ENCODE results near the gene ABLIM2. TPM values are rescaled to one million over a fixed set of nuclear protein-coding genes. Genes with fewer than 3 reads are reported as not detected.
A peak's percentile ranks its signal among the peaks of the same experiment; 100 is the strongest.

The ABLIM2 gene
- total RNA-seq, 1 donor from 2014 or later: 5.2 TPM

- no peak overlapping the region for H3K4me3 ChIP-seq
- H3K27ac ChIP-seq: no peak overlapping the region
- intact Hi-C loops (cut with DNase I): no loop called here
- ATAC-seq (no peak), DNase-seq (no peak)
- H3K4me1 ChIP-seq: no peaks in the 10 kb centered on the region
- no peaks in the 10 kb centered on the region for H3K9me3 ChIP-seq
- H3K36me3 ChIP-seq: no peaks in the 10 kb centered on the region
- H3K27me3 ChIP-seq (ENCODE audit: low read depth): no peaks in the 10 kb centered on the region
- no peak for TF ChIP-seq CTCF (IDR thresholded peaks at IDR 0.05)
Measured at GRCh38 chr4:8005033-8005808, 153.4 kb downstream of the ABLIM2 start.

DNA sequence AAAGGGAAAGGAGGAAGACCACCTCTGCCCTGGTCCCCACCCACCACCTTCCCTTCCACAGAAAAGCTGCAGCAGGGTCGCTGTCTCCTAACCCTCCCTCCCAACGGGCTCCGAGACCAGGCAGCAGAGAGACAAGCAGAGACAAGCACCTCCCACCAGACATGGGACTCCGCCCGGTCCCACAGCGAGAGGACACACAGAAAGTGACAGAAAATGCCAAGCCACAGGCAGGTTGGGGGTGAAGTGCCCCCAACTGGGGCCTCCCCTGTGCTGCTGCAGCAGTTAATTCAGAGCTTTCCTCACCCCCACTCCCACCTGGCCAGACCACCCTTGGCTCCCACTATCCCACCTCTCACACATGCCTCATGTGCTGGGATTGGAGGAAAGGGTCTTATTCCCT lies 154.5 kb downstream of the ABLIM2 start:
- H3K9me3 ChIP-seq: no peaks in the 10 kb centered on the region
- intact Hi-C loops (cut with DNase I): no loop called here
- no peak for ATAC-seq
- no peaks in the 10 kb centered on the region for H3K4me1 ChIP-seq
- H3K36me3 ChIP-seq: no peaks in the 10 kb centered on the region
- H3K27ac ChIP-seq: no peak overlapping the region
- no peak overlapping the region for H3K4me3 ChIP-seq
- no peak for TF ChIP-seq CTCF (IDR thresholded peaks at IDR 0.05)
- DNase-seq: no peak
- H3K27me3 ChIP-seq (ENCODE audit: low read depth): no peaks in the 10 kb centered on the region

DNA sequence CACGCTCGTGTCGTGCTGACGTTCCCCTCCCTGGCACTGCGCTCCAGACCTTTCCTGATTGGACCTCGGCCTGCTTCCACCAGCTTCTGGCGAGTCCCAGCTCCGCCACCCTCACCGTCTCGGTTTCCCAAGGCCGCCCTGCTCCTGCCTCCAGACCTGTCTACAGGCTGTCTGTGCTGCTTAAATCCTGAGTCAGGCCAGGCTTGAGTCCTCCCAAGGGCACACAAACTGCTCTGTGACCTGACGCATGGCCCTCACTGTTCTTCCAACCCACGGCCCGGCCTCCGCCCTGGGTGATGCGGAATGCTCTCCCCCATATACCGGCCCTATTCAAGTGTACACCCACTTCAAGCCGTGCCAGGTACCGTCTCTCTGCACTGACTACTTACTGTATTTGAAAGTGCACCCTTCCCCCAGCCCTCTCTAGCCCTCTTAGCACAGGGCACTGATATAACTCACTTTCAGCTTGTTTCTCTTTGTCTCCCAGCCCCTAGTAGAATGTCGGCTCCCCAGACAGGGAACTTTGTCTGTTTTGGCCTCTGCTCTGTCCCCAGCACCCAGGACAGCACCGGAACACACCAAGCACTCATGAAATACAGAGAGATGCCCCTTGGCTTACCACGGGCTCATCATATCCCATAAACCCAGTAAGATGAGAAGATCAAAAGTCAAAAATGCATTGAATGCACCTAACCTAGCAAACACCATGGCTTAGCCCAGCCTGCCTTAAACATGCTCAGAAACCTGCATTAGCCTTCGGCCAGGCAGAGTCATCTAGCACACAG lies 155.9 kb downstream of the ABLIM2 start:
- no peak for TF ChIP-seq CTCF (IDR thresholded peaks at IDR 0.05)
- no peaks in the 10 kb centered on the region for H3K4me1 ChIP-seq
- no peaks in the 10 kb centered on the region for H3K9me3 ChIP-seq
- no peak overlapping the region for H3K27ac ChIP-seq
- ATAC-seq: peak in 1 of 2 donors; percentile 60
- DNase-seq: no peak
- no peak overlapping the region for H3K4me3 ChIP-seq
- intact Hi-C loops (cut with DNase I): no loop called here
- no peaks in the 10 kb centered on the region for H3K36me3 ChIP-seq
- no peaks in the 10 kb centered on the region for H3K27me3 ChIP-seq (ENCODE audit: low read depth)

- no peak for TF ChIP-seq CTCF (IDR thresholded peaks at IDR 0.05)
- DNase-seq (no peak), ATAC-seq (no peak)
- intact Hi-C loops (cut with DNase I): no loop called here
- Histone ChIP-seq H3K27ac (no peak overlapping the region), H3K4me3 (no peak overlapping the region), H3K9me3 (no peaks in the 10 kb centered on the region), H3K4me1 (no peaks in the 10 kb centered on the region), H3K36me3 (no peaks in the 10 kb centered on the region), H3K27me3 (ENCODE audit: low read depth) (no peaks in the 10 kb centered on the region)
Measured at GRCh38 chr4:8001564-8002355, 156.9 kb downstream of the ABLIM2 start.

DNA sequence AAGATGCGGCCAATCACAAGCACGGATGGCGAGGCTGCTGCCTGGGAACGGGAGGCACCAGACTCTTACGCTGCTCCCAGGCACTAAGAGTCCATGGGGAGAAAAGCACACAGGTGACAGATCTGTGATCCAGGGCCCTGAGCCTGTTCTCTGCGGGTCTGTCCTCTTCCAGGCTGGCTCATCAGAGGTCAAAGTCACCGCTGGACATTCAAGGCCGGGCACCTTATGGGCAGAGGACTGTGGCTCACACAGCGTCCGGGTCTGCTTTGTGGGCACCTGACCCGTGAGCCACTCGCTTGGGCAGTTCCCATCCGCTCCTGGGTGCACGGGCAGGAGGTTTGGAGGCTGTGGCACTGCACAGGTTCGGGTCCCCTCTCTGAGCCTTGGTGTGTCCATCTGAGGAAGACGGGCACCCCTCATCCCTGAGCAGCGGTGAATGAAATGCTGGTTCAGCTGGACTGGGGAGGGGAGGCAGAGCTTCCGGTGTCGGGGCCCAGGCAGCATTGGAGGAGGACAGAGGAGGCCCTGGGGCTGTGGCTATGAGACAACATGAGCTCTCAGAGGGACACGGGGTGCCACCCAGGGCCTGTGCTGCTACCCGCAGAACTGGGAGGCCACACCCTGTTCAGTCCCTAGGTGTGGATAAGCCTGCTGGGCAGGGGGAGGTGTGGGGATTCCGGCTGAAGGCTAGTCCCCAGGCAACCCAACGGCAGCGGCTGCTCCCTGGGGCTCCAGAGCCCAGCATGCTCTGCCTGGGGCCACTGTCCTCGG lies 157.7 kb downstream of the ABLIM2 start:
- Histone ChIP-seq H3K9me3 (no peaks in the 10 kb centered on the region), H3K27me3 (ENCODE audit: low read depth) (no peaks in the 10 kb centered on the region), H3K27ac (no peak overlapping the region), H3K36me3 (no peaks in the 10 kb centered on the region), H3K4me3 (no peak overlapping the region), H3K4me1 (no peaks in the 10 kb centered on the region)
- ATAC-seq (peak in 1 of 2 donors; percentile 10), DNase-seq (no peak)
- no peak for TF ChIP-seq CTCF (IDR thresholded peaks at IDR 0.05)
- intact Hi-C loops (cut with DNase I): no loop called here

Data from lower lobe of right lung (tissue), 2 donors.